GM21423 (cell line): Measurements from ENCODE around the gene SCARF2.
"Not testable (repeated sequence)": the region's sequence is repeated elsewhere in the genome, so short reads cannot be mapped to it uniquely, and the experiment has no call there.

ENCODE experiments used
- ATAC-seq: cut with Tn5 transposase; IDR thresholded peaks from one replicate; pipeline ENCODE4 v1.9.1; 2021; ENCODE audit warnings: mild to moderate bottlenecking, moderate library complexity; ENCODE audit not compliant: unreplicated experiment

Gene SCARF2

DNA sequence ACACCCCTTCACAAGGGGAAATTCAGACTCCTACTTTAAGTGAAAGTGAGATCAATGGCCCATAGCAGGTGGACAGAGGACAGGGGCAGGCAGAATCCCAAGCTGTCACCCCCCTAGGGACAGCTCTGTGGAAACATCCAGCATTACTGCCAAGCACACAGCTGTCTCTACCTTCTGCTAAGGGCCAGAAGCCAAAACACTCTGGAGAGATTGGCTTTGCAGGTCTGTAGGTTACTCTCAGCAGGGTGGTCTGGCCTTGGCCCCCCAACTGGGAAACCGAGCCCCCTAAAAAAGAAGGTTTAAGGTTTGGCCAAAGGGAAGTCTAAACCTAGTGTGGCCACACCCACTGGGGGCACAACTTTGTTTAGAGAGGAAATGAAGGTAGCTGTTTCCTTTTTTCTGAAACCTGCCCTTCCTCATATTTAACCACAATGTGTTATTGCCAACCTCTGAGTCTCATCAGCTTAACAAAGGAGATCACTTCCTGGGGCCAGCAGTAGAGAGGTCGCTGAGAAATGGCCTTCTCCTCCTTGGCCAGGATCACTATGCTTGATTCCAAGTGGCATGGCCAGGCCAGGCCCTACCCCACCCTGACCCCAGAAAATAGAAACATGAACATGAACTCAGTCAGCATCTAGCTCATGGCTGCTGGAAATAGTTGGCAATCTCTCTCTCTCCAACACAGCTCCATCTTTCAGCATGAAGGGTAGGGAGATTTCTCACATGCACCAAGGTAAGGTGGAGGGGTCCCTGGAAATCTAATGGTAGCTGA, 25.9 kb upstream of the SCARF2 start:
- ATAC-seq, result no peak

DNA sequence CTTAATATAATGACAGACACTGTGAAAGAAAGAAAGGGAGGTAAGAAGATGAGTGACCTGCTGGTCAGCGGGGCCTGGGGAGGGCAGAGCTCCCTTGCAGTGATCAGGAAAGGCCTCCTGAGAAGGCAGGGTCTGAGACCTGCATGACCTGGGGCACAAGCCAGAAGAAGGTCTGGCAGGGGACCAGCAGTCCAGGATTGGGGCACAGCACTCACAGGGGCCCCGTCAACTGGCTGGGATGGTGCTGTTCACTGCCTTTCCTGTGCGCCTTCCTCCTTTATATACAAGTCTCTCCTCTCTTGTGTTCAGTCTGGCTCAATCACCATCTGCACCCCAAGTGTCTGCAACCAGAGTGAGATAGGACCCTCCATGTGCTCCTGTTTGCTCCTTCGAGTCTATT, 22.2 kb upstream of the SCARF2 start:
- no peak for ATAC-seq

DNA sequence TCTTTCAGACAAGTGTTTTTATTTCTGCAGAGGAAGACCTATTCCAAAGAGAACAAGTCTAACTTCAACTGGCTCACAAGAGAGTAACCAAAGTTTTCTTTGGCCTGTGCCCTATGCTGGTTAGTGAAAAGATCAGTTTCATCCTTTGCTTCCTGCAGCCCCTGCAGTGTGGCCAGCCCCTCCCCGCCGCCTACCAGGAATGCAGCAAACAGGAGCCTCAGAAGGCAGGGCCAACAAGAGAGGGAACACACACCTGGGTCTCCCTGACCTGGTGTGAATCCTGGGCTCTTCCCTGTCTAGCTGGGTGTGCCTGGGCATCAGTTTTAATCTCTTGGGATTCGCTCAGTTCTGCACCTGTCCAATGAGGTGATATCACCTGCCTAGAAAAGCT, 21.5 kb upstream of the SCARF2 start:
- ATAC-seq, result no peak

DNA sequence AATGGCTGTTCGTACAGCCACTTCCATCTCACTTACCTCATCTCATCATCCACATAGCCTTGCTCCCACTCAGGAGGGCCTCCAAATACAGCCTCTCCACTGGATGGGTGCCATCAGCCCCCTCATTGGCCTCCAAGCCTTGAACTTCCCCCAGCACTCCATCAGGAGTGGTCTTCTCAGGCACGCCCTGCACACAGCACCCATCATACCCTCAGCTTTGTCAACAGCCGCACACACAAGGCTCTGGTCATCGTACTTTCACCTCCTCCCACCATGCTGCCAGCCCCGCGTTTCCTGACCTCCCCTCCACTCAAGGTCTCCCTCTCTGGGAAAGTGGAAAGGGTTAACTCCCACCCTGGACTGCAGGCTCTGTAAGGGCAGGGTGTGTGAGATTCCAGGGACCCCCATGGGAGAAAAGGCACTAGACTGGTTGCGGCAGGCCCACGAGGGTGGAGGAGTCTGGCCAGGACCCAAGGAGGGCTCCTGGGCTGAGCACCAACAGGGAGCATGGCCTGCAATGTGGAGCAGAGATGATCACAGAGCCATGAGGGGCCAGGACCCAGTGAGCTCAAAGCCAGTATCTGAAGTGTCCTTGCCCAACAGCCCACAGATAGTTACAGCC, 21.0 kb upstream of the SCARF2 start:
- ATAC-seq, result no peak

DNA sequence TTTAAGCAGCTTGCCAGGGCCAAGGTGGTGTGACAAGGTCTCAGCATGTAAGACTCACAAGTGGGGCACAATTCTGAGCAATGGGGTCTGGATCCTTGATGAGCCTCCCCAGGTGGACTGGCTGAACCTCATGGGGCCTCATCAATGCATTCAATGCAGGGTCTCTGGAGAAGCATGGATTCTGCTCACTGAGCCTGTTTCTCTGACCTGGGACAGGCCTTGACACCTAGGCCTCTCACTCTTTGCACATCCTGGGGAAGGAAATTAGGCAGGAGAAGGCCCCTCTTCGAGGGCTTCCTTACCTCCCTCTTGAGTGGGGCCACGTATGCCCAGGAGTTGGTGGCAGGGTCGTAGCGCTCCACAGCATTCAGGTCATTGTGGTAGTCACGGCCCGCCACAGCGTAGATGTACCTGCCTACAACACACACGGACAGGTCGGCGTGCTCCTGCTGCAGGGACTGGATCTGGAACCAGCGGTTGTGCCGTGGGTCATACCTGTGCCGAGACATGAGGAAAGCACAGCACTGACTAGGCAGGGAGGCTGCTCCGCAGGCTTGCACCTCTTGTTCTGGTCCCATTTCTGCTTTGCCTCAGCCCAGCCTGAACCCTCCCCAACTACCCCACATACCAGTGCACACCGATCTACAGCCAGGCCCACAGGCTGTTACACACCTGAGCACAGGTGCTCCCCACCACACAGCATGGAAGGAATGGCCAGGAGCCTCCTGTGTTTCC, 20.0 kb upstream of the SCARF2 start:
- ATAC-seq, result no peak

DNA sequence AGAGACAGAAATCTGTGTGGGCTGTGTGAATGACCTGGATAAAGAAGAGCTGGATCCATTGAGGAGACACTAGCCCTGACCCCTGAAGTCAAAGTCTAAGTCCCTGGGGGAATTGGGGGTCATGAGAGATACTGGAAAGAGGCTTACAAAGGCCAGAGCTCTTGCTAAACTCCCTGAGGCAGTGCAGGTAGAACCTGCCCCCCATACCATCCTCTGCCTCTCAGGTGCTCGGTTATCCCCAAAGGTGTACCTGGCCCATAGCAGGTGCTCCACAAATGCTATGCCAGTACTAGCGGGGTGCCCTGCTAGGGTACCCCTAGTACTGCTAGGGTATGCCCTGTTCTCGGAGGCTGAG, 19.1 kb upstream of the SCARF2 start:
- ATAC-seq, result no peak

DNA sequence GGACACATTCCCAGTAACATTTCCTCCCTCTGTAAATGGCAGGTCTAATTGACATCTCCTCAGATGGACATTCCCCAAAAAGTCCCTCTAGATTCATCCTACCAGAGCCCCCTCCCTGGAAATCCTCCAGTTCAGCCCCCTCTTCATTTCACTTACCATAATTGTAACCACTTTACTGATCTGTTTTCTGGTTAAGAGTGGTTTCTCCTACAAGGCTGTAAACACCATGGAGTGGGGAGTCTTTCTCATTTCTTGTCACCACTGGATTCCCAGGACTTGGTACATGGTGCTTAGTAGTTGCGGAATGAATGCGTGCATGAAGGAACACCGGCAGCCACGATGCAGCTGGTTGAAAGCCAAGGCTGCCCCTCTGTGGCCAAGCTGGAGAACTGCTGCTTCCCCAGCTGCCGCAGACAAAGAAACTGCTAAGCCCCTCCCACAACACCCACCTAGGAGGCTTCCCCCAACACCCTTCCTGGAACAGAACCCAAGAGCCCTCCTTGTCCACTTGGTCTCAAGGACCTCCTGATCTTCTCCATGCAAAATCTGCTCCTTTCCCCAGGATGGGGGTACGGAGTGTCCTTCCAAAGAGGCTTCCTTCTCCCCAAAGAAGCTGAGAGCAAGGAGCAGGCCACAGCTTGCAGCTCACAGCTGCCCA, 18.6 kb upstream of the SCARF2 start:
- peak; percentile 52 for ATAC-seq

DNA sequence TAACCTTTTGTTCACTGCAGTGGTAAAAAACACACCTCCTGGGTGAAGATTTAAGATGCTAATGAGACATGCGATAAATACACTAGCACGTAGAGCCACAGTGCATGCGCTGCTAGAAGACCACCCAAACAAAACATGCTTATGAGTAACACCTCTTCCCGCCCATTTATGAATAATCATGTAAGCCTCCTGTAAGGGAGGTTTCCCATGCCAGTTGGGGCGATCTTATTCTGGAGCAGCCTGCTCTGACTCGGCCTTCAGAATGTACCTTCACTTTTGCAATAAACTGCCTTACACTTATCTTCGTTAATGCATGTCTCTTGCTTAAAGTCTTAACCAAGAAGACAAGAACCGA, 18.1 kb upstream of the SCARF2 start:
- ATAC-seq, result no peak

DNA sequence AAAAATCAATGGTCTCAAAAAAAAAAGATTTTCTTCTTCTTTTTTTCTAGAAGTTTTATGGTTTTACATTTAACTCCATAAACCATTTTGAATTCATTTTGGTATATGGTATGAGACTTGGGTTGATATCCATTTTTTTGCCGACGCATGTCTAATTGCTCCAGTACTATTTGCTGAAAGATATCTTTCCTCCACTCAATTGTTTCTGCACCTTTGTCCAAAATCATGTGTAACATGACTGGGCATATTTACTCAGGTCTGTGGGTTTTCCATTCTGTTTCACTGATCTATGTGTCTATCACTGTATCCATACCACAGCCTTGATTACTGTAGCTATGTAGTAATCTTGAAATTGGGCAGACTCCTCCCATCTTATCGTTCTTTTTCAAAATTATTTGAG, 15.6 kb upstream of the SCARF2 start:
- no peak for ATAC-seq

DNA sequence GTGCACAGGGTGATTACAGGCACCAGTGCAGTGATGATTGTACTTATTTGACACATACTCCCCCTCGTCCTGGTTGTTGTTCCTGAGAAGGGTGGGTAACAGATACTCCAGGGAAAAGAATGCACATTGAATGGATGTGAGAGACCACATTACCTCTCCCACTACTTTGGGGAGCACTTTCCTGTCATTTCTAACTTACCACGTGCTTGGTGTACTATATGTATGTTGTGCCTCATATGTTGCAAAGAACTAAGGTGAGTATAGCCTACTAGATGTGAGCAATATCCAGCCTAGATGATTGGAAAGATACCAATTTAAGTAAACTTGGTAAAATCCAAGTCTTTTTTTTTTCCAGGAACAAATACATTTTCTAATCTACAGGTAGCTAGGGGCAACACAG, 14.3 kb upstream of the SCARF2 start:
- no peak for ATAC-seq

DNA sequence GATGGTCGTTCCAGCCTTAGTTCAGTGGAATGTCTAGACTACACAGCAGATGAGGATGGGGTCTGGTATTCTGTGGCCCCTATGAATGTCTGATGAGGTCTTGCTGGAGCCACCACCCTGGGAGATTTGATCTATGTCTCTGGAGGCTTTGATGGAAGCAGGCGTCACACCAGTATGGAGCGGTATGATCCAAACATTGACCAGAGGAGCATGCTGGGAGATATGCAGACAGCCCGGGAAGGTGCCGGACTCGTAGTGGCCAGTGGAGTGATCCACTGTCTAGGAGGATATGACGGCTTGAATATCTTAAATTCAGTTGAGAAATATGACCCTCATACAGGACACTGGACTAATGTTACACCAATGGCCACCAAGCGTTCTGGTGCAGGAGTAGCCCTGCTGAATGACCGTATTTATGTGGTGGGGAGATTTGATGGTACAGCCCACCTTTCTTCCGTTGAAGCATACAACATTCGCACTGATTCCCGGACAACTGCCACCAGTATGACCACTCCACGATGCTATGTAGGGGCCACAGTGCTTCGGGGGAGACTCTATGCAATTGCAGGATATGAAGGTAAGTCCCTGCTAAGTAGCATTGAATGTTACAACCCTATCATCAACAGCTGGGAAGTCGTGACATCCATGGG, 13.6 kb upstream of the SCARF2 start:
- ATAC-seq, result not testable (repeated sequence)

DNA sequence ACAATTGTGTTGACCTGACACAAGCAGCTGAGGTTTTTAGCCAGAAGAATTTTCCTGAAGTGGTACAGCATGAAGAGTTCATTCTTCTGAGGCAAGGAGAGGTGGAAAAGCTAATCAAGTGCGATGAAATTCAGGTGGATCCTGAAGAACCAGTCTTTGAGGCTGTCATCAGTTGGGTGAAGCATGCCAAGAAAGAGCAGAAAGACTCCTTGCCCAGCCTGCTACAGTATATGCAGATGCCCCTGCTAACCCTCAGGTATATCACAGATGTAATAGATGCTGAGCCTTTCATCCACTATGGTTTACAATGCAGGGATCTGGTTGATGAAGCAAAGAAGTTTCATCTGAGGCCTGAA, 12.9 kb upstream of the SCARF2 start:
- ATAC-seq, result no peak

DNA sequence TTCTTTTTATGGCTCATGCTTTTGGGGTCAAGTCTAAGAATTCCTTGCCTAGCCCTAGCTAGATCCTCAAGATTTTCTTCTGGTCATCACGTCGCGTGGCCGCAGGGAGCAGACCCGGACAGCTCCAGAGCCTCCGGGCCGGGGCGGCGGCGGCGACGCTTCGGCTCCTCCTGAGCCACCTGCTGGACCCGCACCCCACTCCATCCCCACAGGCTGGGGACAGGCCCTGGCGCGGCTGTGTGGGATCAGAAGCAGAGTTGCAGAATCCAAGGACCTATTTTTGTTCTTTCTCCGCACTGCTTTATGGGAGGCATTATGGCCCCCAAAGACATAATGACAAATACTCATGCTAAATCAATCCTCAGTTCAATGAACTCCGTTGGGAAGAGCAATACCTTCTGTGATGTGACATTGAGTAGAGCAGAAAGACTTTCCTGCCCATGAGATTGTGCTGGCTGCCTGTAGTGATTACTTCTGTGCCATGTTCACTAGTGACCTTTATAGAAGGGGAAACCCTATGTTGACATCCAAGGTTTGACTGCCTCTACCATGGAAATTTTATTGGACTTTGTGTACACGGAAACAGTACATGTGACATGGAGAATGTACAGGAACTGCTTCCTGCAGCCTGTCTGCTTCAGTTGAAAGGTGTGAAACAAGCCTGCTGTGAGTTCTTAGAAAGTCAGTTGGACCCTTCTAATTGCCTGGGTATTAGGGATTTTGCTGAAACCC, 12.4 kb upstream of the SCARF2 start:
- no peak for ATAC-seq

DNA sequence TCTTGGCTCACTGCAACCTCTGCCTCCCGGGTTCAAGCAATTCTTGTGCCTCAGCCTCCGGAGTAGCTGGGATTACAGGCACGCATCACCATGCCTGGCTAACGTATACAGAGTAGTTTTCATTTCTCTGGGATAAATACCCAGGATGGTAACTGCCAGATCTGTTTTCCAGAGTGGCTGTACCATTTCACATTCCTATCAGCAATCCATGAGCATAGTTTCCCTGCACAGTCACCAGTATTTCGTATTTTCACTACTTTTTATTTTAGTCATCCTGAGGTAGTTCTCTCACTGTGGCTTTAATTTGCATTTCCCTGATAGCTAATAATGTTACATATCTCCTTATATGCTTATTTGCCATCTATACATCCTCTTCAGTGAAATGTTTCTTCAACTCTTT, 11.0 kb upstream of the SCARF2 start:
- ATAC-seq, result no peak

DNA sequence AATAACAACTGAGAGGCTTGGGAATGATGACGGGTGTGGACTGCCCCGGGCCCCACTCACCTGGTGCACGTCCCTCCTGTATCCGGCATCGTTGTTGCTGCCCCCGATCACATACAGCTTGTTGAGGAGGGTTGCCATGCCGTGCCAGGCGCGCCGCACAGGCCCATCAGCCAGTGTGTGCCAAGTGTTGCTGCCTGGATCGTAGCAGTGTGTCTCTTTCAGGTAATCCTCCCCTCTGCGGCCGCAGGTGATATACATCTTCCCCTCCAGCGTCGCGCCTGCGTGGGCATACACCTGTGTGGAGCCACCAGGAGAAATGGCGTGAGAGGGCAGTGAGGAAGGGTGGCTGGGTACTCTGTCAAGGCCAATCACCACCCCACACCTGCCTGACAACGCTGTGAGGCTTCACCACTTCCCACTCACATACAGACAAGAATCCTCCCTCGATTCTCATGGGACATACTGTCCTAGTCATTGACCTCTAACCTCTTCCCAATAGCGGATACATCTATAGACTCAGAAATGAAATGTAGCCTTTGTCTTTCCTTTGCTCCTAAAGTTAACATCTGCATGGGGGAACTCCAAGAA, 8.9 kb upstream of the SCARF2 start:
- no peak for ATAC-seq

DNA sequence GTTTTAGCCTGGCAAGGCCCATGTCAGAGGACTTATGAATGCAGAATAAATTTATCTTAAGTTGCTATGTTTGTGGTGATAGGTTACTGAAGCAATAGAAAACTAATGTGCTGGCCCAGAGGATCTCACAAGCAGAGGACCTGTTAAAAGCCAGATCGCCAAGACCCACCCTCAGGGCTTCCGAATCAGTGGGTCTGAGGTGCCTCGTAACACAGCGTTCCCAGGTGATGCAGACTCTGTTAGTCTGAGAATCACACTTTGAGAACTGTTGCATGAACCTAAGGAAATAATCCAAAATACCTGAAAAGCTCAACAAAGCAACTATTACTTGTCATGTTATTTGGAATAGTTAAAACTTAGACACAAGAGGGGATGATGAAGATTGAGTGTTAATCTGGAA, 6.7 kb upstream of the SCARF2 start:
- ATAC-seq, result no peak

DNA sequence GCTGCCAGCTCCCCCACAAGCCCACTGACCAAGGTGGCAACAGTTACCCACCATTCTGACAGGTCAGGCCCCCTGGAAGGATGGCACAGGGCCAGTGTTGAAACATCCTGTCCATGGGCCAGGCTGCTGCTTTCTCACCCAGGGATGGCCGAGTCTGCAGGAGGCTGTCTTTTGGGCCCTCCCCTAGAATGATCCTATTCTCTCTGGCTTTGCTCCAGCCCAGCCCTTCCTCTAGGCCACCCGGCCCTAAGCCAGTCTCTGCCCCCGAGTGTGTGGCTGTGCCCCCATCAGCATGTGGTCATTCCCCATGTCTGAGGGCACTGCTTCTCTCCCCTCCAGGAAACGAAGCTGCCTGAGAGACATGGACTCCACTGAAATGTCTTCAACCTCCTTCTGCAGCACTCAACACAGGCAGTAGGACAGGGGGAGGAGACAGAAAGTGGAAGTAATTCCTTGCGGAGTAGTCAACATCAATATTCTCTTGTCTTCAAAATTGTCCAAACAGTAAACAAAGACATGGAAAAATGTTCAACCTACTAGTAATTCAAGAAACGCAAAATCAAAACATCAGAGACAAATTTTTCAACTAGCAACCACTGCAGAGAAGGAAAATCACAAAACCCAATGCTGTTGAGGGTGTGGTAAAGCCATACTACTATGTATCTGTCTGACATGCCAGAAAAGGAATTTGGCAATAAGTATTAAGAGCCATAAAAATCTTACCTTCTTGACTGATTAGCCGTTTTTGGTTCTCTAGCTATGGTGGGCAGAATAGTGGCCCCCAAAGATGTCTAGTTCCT, 5.1 kb upstream of the SCARF2 start:
- no peak for ATAC-seq

DNA sequence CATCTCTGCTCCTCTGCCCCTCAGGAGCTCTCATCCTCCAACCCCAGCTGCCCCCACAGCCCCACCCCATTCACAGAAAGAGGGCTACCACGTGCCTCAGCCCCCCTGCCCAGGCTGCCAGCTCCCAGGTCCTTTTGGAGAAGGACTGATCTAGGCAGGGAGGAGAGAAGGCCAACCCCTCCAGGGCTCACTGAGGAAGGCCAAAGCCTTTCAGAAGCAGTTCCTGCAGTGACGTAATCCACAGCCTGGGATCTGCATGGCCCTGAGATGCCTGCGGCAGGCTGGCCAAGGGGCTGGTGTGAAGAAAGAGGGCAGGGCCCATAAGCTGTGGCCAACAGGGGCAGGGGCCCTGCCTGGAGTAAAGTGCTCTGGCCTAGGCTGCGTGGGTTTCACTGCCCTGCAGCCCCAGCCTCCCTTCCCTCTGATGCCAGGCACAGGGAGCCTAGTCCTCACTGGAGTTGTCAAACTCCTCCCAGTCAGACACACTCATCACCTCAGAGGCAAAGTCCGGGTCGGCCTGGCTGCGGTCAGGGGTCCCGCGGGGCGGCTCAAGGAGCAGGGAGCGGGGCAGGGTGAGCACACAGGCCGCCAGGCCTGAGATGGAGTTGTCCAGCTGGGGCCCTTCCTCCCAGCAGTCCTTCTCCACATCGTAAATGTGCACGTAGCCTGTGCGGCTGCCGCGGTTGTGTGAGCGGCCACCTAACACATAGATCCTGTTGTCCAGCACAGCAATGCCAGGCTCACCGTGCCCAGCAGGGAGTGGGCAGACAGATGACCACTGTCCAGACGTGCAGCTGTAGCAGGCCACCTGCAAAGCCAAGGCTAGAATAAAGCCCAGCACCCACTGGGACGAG, 4.2 kb upstream of the SCARF2 start:
- no peak for ATAC-seq
